KOPT-K1 (cell line): ENCODE measurements around the gene PCDHGA4.
"Not testable (repeated sequence)": the region's sequence is repeated elsewhere in the genome, so short reads cannot be mapped to it uniquely, and the experiment has no call there.

Experiments
- H3K27ac ChIP-seq: fragments of 200-600 bp; sonication (generic); 2 replicates; pipeline ENCODE4 v1.5.1; 2016; ENCODE audit warnings: antibody characterized with exemption, mild to moderate bottlenecking, low read depth, low read length; ENCODE audit not compliant: poor library complexity, severe bottlenecking
- H3K36me3 ChIP-seq: fragments of 200-600 bp; sonication (generic); 2 replicates; pipeline ENCODE4 v1.5.1; 2017; ENCODE audit warnings: antibody characterized with exemption, mild to moderate bottlenecking, low read length, moderate library complexity; ENCODE audit not compliant: insufficient read depth
- H3K9me3 ChIP-seq: fragments of 200-600 bp; sonication (generic); 2 replicates; pipeline ENCODE4 v1.5.1; 2017; ENCODE audit warnings: antibody characterized with exemption, low read length, mild to moderate bottlenecking; ENCODE audit not compliant: insufficient read depth, poor library complexity, severe bottlenecking

PCDHGA4 gene

GRCh38 chr5:141354900-141355469 lies at the start of gene PCDHGA4:
PCDHGA4 (plus strand) TSS chr5:141355021; CDS start chr5:141355108, 87 bp downstream.
- Histone ChIP-seq H3K9me3 (no peaks in the 10 kb centered on the region), H3K36me3 (no peaks in the 10 kb centered on the region), H3K27ac (no peak within 1 kb of the TSS)

DNA sequence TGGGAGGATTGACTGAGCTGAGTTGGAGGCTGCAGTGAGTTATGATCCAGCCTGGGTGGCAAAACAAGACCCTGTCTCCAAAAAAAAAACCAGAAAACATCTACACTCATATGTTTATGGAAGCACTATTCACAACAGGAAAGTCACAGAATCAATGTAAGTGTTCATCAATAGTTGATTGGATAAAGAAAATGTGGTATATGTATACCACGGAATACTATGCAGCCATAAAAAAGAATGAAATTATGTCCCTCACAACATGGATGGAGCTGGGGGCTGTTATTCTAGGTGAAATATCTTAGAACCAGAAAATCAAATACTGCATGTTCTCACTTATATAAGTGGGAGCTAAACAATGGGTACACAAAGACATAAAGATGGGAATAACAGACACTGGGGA lies 48.2 kb upstream of the PCDHGA4 start:
- Histone ChIP-seq H3K9me3 (peaks cover 76% of the 10 kb centered on the region), H3K27ac (no peak overlapping the region), H3K36me3 (peaks cover 4% of the 10 kb centered on the region; the same call in 1 of the 2 replicates)

GRCh38 chr5:141313711-141314110 lies 41.1 kb upstream of the PCDHGA4 start:
- Histone ChIP-seq H3K9me3 (peaks cover 87% of the 10 kb centered on the region), H3K36me3 (peaks cover 57% of the 10 kb centered on the region), H3K27ac (no peak overlapping the region)

DNA sequence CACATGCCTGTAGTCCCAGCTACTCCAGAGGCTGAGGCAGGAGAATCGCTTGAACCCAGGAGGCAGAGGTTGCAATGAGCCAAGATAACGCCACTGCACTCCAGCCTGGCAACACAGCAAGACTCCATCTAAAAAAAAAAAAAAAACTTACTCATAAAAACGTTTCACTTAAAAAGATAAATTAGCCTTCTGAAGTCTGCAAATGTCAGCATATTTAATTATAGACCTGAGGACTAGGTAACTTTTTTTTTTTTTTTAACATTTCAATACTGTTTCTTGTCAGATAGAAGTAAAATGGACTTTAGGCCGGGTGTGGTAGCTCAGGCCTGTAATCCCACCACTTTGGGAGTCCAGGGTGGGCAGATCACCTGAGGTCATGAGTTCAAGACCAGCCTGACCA lies 37.9 kb upstream of the PCDHGA4 start:
- not testable (repeated sequence) for H3K27ac ChIP-seq
- peaks cover 94% of the 10 kb centered on the region for H3K9me3 ChIP-seq
- H3K36me3 ChIP-seq, result peaks cover 64% of the 10 kb centered on the region

DNA sequence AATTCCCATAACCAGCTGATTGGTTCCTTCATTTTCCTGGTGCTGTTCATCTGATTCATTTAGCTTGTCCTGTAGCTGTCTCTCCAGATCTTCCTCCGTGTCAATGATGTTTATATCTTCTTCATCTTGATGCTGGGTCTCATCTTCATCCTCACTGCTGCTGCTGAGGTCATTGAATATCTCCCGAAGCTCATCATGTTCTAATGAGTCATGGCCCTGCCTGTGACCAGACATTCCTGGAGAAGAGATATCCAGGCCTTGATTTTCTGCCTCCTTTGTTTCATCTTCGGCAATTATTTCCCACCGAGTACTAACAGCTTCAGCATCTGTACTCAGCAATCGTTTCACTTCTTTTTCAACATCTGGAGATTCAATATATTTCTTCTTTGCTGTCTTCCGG lies 35.6 kb upstream of the PCDHGA4 start:
- Histone ChIP-seq H3K36me3 (peaks cover 54% of the 10 kb centered on the region), H3K9me3 (peaks cover 80% of the 10 kb centered on the region), H3K27ac (no peak overlapping the region)

- Histone ChIP-seq H3K27ac (peak overlapping the region; percentile 89), H3K36me3 (peaks cover 51% of the 10 kb centered on the region)
Measured at GRCh38 chr5:141319699-141320098, 35.1 kb upstream of the PCDHGA4 start.

GRCh38 chr5:141320225-141321169 lies 34.3 kb upstream of the PCDHGA4 start, which contains the start of gene TAF7:
TAF7 (minus strand) TSS chr5:141320784; CDS start chr5:141320044, 740 bp downstream.
- Histone ChIP-seq H3K36me3 (peaks cover 43% of the 10 kb centered on the region), H3K9me3 (peaks cover 67% of the 10 kb centered on the region), H3K27ac (peak within 1 kb of the TSS; percentile 89)

More at GRCh38 chr5:141319699-141320098, 35.1 kb upstream of the PCDHGA4 start:
- H3K9me3 ChIP-seq, result peaks cover 75% of the 10 kb centered on the region

- peaks cover 49% of the 10 kb centered on the region for H3K9me3 ChIP-seq
- no peak overlapping the region for H3K27ac ChIP-seq
- H3K36me3 ChIP-seq, result peaks cover 25% of the 10 kb centered on the region
Measured at GRCh38 chr5:141322261-141322660, 32.6 kb upstream of the PCDHGA4 start.

DNA sequence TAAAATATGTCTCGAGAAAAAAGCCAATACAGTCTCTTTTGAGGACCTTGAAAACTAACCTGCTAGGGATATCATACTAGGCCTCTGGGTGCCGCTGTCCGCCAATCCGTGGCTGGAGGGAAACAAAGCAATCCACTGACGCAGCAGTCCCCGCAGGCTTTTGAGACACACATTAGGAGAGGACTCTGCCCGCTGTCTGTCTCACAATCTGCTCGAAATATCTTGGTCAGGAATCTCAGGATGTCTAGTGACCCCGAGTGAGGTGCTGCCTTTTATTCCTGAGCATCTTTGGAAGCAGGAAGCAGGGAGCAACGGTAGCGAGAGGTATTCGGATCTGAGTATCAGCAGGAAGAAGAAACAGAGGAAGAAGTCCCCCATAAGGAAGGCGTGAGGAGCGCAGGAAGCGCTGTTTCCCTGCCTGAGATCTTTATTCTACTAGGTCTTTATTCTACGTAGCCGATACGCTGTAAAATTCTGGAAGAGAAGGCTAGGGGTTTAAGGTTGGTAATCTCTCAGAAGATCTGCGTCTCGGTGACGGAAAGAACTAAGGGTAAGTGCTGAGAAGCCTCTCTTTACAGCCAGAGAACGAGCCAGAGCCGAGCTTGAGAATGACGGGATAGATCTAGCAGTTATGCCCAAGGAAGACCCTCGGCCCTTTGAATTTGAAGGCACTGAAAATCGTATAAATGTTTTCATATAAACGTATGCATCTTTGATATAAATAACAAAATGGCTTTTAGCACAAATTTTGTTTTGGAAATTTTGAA lies 28.6 kb upstream of the PCDHGA4 start:
- Histone ChIP-seq H3K9me3 (peaks cover 15% of the 10 kb centered on the region), H3K36me3 (no peaks in the 10 kb centered on the region), H3K27ac (no peak overlapping the region)

DNA sequence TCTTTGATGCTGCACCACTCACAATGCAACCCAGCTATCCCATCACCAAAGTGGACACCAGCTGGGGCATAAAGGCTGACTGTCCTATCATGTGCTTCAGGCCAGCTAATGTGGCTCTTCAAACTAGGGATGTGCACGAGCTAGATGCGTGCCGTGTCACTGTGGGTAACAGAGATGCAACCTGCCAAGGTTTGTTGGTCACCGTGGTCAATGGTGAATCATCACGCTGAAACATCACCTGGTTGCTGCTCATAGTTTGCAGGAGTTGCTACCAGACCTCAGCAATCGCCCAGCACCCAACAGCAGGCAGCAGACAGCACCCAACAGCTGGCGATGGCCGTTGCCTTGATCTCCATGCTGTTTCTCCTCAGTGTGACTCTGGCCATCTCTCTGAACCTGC lies 26.6 kb upstream of the PCDHGA4 start:
- H3K27ac ChIP-seq, result no peak overlapping the region
- no peaks in the 10 kb centered on the region for H3K36me3 ChIP-seq
- peaks cover 9% of the 10 kb centered on the region for H3K9me3 ChIP-seq

GRCh38 chr5:141330299-141331080 lies 24.3 kb upstream of the PCDHGA4 start, which contains the start of gene PCDHGA1:
PCDHGA1 (plus strand) TSS chr5:141330514.
- Histone ChIP-seq H3K27ac (no peak within 1 kb of the TSS), H3K9me3 (peaks cover 9% of the 10 kb centered on the region), H3K36me3 (no peaks in the 10 kb centered on the region)

DNA sequence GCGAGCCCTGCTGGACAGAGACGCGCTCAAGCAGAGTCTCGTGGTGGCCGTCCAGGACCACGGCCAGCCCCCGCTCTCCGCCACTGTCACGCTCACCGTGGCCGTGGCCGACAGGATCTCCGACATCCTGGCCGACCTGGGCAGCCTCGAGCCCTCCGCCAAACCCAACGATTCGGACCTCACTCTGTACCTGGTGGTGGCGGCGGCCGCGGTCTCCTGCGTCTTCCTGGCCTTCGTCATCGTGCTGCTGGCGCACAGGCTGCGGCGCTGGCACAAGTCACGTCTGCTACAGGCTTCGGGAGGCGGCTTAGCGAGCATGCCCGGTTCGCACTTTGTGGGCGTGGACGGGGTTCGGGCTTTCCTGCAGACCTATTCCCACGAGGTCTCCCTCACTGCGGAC lies 22.2 kb upstream of the PCDHGA4 start:
- not testable (repeated sequence) for H3K27ac ChIP-seq, H3K9me3 ChIP-seq, H3K36me3 ChIP-seq

DNA sequence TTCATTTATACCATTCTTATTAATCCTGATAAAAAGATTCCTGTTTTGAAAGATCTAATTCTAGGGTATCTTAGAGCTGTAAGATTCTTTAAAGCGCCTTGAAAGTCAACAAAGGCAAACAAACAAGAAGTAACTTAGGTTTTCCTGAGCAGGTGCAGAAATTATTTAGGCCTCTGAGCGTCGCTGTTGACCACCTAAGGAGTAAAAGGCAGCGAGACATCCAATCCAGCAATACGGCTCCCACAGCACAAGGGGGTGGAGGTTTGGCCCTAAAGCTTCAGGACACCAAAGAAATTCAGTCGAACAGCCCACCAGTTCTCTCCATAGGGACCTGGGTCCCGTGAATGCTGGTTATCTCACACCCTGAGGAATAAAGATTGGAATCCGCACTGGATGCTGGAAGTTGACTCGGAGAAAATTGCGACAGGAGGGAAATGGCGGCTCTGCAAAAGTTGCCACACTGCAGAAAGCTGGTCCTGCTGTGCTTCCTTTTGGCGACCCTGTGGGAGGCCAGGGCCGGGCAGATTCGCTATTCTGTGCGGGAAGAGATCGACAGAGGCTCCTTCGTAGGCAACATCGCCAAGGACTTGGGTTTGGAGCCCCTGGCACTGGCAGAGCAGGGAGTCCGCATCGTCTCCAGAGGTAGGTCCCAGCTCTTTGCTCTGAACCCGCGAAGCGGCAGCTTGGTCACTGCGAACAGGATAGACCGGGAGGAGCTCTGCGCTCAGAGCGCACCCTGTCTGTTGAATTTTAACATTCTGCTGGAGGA lies 16.1 kb upstream of the PCDHGA4 start, which contains the start of gene PCDHGA2:
Gene PCDHGA2 (plus strand): TSS at position 223 of the 769 bp plus-strand sequence.
- H3K9me3 ChIP-seq, result peaks cover 20% of the 10 kb centered on the region
- no peak within 1 kb of the TSS for H3K27ac ChIP-seq
- H3K36me3 ChIP-seq, result no peaks in the 10 kb centered on the region
